ENCODE data around the gene PRKCA. TPM values are rescaled to one million over a fixed set of nuclear protein-coding genes. Genes with fewer than 3 reads are reported as not detected.

Gene PRKCA
- total and polyA plus RNA-seq, 9 of the 15 experiments (the other 6 are each of a cell fraction or from before 2014, with no cell fraction given) = 3.2 to 33.0 (median 17.8) TPM

- TF ChIP-seq, protein P1, sequence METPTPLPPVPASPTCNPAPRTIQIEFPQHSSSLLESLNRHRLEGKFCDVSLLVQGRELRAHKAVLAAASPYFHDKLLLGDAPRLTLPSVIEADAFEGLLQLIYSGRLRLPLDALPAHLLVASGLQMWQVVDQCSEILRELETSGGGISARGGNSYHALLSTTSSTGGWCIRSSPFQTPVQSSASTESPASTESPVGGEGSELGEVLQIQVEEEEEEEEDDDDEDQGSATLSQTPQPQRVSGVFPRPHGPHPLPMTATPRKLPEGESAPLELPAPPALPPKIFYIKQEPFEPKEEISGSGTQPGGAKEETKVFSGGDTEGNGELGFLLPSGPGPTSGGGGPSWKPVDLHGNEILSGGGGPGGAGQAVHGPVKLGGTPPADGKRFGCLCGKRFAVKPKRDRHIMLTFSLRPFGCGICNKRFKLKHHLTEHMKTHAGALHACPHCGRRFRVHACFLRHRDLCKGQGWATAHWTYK (CRISPR knock-in tag; IDR thresholded peaks at IDR 0.05) = no peak
- no peak for TF ChIP-seq CAMTA2 (CRISPR knock-in tag; conservative IDR thresholded peaks at IDR 0.05)
- no peak for TF ChIP-seq KHSRP (IDR thresholded peaks at IDR 0.05)
- TF ChIP-seq SMARCB1 (IDR thresholded peaks at IDR 0.05; ENCODE audit: insufficient read length, low read depth) = no peak
- TF ChIP-seq SNRNP70 (optimal IDR thresholded peaks at IDR 0.05; ENCODE audit: low read depth, low read length) = no peak
- no peak for TF ChIP-seq ZC3H4 (CRISPR knock-in tag; IDR thresholded peaks at IDR 0.05; ENCODE audit: borderline replicate concordance)
- no peak for TF ChIP-seq ZNF165 (CRISPR knock-in tag; IDR thresholded peaks at IDR 0.05; ENCODE audit: borderline replicate concordance)
- no peak for TF ChIP-seq PCBP2 (IDR thresholded peaks at IDR 0.05; ENCODE audit: low read depth, low read length, poor library complexity, severe bottlenecking)
- no peak for TF ChIP-seq ZNF592 (IDR thresholded peaks at IDR 0.05)
- no peak for TF ChIP-seq MAFF (IDR thresholded peaks at IDR 0.05; ENCODE audit: low read length)
- TF ChIP-seq GATAD2B (IDR thresholded peaks at IDR 0.05; ENCODE audit: borderline replicate concordance) = no peak
- no peak for TF ChIP-seq ZNF717 (CRISPR knock-in tag; IDR thresholded peaks at IDR 0.05)
- no peak for TF ChIP-seq ZNF79 (CRISPR knock-in tag; IDR thresholded peaks at IDR 0.05; ENCODE audit: low read depth)
- TF ChIP-seq MXI1 (IDR thresholded peaks at IDR 0.05; ENCODE audit: low read depth, low read length) = no peak
- TF ChIP-seq HNRNPH1 (optimal IDR thresholded peaks at IDR 0.05; ENCODE audit: low read depth, low read length) = no peak
- no peak for TF ChIP-seq MTA1 (IDR thresholded peaks at IDR 0.05; ENCODE audit: borderline replicate concordance)
- no peak for TF ChIP-seq TOE1 (IDR thresholded peaks at IDR 0.05; ENCODE audit: borderline replicate concordance)
- TF ChIP-seq TOE1 (CRISPR knock-in tag; IDR thresholded peaks at IDR 0.05; ENCODE audit: borderline replicate concordance, low read depth) = no peak
- no peak for TF ChIP-seq ZNF780A (CRISPR knock-in tag; IDR thresholded peaks at IDR 0.05)
- 0 out of 2 replicates have a peak, but pooled peaks have one; percentile 42 for TF ChIP-seq GABPA (tag; conservative IDR thresholded peaks at IDR 0.05; ENCODE audit: low read depth)
- no peak for TF ChIP-seq TSC22D4 (tag; IDR thresholded peaks at IDR 0.05)
- no peak for TF ChIP-seq NCOA1 (IDR thresholded peaks at IDR 0.05; ENCODE audit: low read depth)
- no peak for TF ChIP-seq FOXM1 (IDR thresholded peaks at IDR 0.05; ENCODE audit: low read depth)
- TF ChIP-seq FOXM1 (CRISPR knock-in tag; IDR thresholded peaks at IDR 0.05; ENCODE audit: low read depth) = no peak
- TF ChIP-seq ATF1 (CRISPR knock-in tag; IDR thresholded peaks at IDR 0.05) = no peak
- 0 out of 2 replicates have a peak, but pooled peaks have one; percentile 34 for TF ChIP-seq ATF1 (tag; IDR thresholded peaks at IDR 0.05)
Measured at GRCh38 chr17:66301864-66302741, at the start of gene PRKCA (continued).

All from K562 (cell line).